BLaER1 treated with 17β-estradiol and CSF1 and Interleukin-3, amounts not matched to agents 10 nM and 100 nM (cell line): ENCODE measurements around the gene HTR3A.

ENCODE experiments used
- H3K27ac ChIP-seq, 11 experiments: shearing (Covaris generic); formaldehyde crosslinking; 2 replicates each; pipeline ENCODE4 v1.8.1; 2022
- H3K27me3 ChIP-seq, 11 experiments: shearing (Covaris generic); formaldehyde crosslinking; 2 replicates each; pipeline ENCODE4 v1.8.1; 2022
- H3K36me3 ChIP-seq, 11 experiments: shearing (Covaris generic); formaldehyde crosslinking; 2 replicates each; pipeline ENCODE4 v1.8.1; 2022
- H3K4me1 ChIP-seq, 10 experiments: shearing (Covaris generic); formaldehyde crosslinking; 2 replicates each; pipeline ENCODE4 v1.8.1; 2022
- H3K4me2 ChIP-seq, 11 experiments: shearing (Covaris generic); formaldehyde crosslinking; 2 replicates each; pipeline ENCODE4 v1.8.1; 2022
- H3K4me3 ChIP-seq, 10 experiments: shearing (Covaris generic); formaldehyde crosslinking; 2 replicates each; pipeline ENCODE4 v1.8.1; 2022
- H3K9ac ChIP-seq, 11 experiments: shearing (Covaris generic); formaldehyde crosslinking; 2 replicates each; pipeline ENCODE4 v1.8.1; 2022
- H3K9me3 ChIP-seq, 11 experiments: shearing (Covaris generic); formaldehyde crosslinking; replicated peaks in 1 of 11; 2 replicates each; pipeline ENCODE4 v1.8.1; 2022
- H4K20me1 ChIP-seq, 11 experiments: shearing (Covaris generic); formaldehyde crosslinking; 2 replicates each; pipeline ENCODE4 v1.8.1; 2022
- Cebpa-rat ChIP-seq, 11 experiments: shearing (Covaris generic); IDR thresholded peaks; 2 replicates each; pipeline ENCODE4 v1.8.1; 2022

The HTR3A gene

DNA sequence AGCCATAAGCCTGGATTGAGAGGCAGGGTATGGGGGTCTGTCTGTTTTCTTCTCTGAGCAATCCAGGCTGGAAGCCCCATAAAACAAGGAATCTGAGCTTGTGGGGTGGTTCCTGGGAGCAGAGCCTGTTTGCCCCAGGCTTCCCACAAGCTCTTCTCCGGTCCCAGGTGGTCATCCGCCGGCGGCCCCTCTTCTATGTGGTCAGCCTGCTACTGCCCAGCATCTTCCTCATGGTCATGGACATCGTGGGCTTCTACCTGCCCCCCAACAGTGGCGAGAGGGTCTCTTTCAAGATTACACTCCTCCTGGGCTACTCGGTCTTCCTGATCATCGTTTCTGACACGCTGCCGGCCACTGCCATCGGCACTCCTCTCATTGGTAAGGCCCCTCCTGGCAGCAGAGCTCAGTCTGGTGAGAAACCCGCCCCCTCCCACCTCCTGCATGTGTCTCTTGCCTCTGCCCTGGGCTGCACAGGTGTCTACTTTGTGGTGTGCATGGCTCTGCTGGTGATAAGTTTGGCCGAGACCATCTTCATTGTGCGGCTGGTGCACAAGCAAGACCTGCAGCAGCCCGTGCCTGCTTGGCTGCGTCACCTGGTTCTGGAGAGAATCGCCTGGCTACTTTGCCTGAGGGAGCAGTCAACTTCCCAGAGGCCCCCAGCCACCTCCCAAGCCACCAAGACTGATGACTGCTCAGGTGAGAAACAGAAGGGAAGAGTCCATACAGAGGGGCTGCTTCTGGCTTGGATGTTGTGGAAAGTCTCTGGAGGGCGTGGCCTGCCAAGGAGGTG is 11.6 kb downstream of the HTR3A start:
- no peak for TF ChIP-seq Cebpa-rat (IDR thresholded peaks at IDR 0.05)
- H3K4me2 ChIP-seq: no peak overlapping the region
- H3K36me3 ChIP-seq: no peaks in the 10 kb centered on the region
- no peaks in the 10 kb centered on the region for H3K4me1 ChIP-seq
- no peaks in the 10 kb centered on the region for H3K9me3 ChIP-seq
- no peak overlapping the region for H3K4me3 ChIP-seq
- H3K27ac ChIP-seq: no peak overlapping the region
- no peaks in the 10 kb centered on the region for H3K27me3 ChIP-seq
- H4K20me1 ChIP-seq: peaks cover 0 to 32% (median 0%) of the 10 kb centered on the region in 11 experiments; a peak in 6 of 22 replicates
- H3K9ac ChIP-seq: no peak overlapping the region

DNA sequence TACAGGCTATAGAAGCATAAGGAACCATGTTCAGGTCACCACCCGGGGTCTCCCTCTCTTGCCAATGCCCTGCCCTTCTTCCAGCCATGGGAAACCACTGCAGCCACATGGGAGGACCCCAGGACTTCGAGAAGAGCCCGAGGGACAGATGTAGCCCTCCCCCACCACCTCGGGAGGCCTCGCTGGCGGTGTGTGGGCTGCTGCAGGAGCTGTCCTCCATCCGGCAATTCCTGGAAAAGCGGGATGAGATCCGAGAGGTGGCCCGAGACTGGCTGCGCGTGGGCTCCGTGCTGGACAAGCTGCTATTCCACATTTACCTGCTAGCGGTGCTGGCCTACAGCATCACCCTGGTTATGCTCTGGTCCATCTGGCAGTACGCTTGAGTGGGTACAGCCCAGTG is 14.5 kb downstream of the HTR3A start:
- H3K9ac ChIP-seq: no peak overlapping the region
- H3K27me3 ChIP-seq: no peaks in the 10 kb centered on the region
- H4K20me1 ChIP-seq: peaks cover 0 to 58% (median 0%) of the 10 kb centered on the region in 11 experiments; a peak in 8 of 22 replicates
- H3K9me3 ChIP-seq: no peaks in the 10 kb centered on the region
- H3K4me3 ChIP-seq: no peak overlapping the region
- no peaks in the 10 kb centered on the region for H3K4me1 ChIP-seq
- no peak for TF ChIP-seq Cebpa-rat (IDR thresholded peaks at IDR 0.05)
- H3K4me2 ChIP-seq: no peak overlapping the region
- no peaks in the 10 kb centered on the region for H3K36me3 ChIP-seq
- no peak overlapping the region for H3K27ac ChIP-seq

DNA sequence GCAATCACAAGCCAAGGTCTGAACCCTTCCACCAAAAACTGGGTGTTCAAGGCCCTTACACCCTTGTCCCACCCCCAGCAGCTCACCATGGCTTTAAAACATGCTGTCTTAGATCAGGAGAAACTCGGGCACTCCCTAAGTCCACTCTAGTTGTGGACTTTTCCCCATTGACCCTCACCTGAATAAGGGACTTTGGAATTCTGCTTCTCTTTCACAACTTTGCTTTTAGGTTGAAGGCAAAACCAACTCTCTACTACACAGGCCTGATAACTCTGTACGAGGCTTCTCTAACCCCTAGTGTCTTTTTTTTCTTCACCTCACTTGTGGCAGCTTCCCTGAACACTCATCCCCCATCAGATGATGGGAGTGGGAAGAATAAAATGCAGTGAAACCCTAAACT is 15.0 kb downstream of the HTR3A start:
- no peak for TF ChIP-seq Cebpa-rat (IDR thresholded peaks at IDR 0.05)
- no peak overlapping the region for H3K27ac ChIP-seq
- H3K27me3 ChIP-seq: no peaks in the 10 kb centered on the region
- H3K9me3 ChIP-seq: no peaks in the 10 kb centered on the region
- H3K36me3 ChIP-seq: no peaks in the 10 kb centered on the region
- H3K4me1 ChIP-seq: no peaks in the 10 kb centered on the region
- H3K9ac ChIP-seq: no peak overlapping the region
- peaks cover 0 to 63% (median 0%) of the 10 kb centered on the region in 11 experiments; a peak in 8 of 22 replicates for H4K20me1 ChIP-seq
- H3K4me3 ChIP-seq: no peak overlapping the region
- H3K4me2 ChIP-seq: no peak overlapping the region

GRCh38 chr11:113991170-113991569 is 16.3 kb downstream of the HTR3A start:
- Histone ChIP-seq H3K4me2 (no peak overlapping the region), H3K4me3 (no peak overlapping the region), H3K36me3 (no peaks in the 10 kb centered on the region), H3K4me1 (no peaks in the 10 kb centered on the region), H3K27ac (no peak overlapping the region), H3K9ac (no peak overlapping the region), H4K20me1 (peaks cover 0 to 65% (median 3%) of the 10 kb centered on the region in 11 experiments; a peak in 8 of 22 replicates), H3K9me3 (no peaks in the 10 kb centered on the region), H3K27me3 (no peaks in the 10 kb centered on the region; a peak in 1 of 22 replicates)
- no peak for TF ChIP-seq Cebpa-rat (IDR thresholded peaks at IDR 0.05)

- H3K4me3 ChIP-seq: no peak overlapping the region
- H3K9me3 ChIP-seq: no peaks in the 10 kb centered on the region
- no peaks in the 10 kb centered on the region for H3K4me1 ChIP-seq
- no peak for TF ChIP-seq Cebpa-rat (IDR thresholded peaks at IDR 0.05)
- no peak overlapping the region for H3K4me2 ChIP-seq
- no peak overlapping the region for H3K9ac ChIP-seq
- H3K27ac ChIP-seq: no peak overlapping the region
- H3K27me3 ChIP-seq: no peaks in the 10 kb centered on the region; a peak in 1 of 22 replicates
- no peaks in the 10 kb centered on the region for H3K36me3 ChIP-seq
- peaks cover 0 to 62% (median 3%) of the 10 kb centered on the region in 11 experiments; a peak in 8 of 22 replicates for H4K20me1 ChIP-seq
These were observed 17.0 kb downstream of the HTR3A start for GRCh38 chr11:113991718-113992458.

DNA sequence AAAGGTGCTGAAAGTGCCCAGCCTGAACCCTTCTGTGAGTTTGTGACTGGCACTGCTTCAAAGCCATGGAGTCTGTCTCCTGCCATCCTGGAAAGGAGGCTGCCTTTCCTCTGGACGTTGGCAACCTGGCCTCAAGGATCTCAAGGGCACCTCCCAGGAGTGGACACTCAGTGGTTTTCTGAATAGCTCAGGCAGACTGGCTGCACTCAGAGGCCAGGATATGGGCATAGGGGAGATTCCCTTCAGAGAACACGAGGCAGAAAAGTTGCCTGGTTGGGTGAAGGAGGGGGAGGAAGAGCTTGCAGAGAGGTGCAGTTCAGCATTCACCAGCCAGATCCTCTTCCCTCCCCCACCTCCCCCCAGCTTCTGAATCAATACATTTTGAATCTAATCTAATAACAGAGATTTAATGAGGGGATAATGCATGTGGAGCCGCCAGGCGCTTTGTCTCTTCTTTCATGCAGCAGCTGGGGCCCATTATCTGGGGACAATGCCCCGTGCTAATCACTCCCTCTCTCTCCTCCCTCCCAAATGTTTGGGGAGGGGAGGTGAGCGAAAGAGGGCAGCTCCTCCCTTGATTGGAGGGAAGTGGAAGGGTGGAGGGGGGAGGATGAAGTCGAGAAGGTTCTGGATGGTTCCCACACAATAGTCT is 17.7 kb downstream of the HTR3A start:
- no peak for TF ChIP-seq Cebpa-rat (IDR thresholded peaks at IDR 0.05)
- no peak overlapping the region for H3K9ac ChIP-seq
- no peak overlapping the region for H3K4me2 ChIP-seq
- peaks cover 0 to 59% (median 3%) of the 10 kb centered on the region in 11 experiments; a peak in 8 of 22 replicates for H4K20me1 ChIP-seq
- no peaks in the 10 kb centered on the region for H3K4me1 ChIP-seq
- no peak overlapping the region for H3K4me3 ChIP-seq
- no peaks in the 10 kb centered on the region for H3K36me3 ChIP-seq
- no peaks in the 10 kb centered on the region for H3K9me3 ChIP-seq
- no peak overlapping the region for H3K27ac ChIP-seq
- no peaks in the 10 kb centered on the region; a peak in 1 of 22 replicates for H3K27me3 ChIP-seq

GRCh38 chr11:113994077-113994954 is 19.4 kb downstream of the HTR3A start:
- Histone ChIP-seq H3K27me3 (no peaks in the 10 kb centered on the region; a peak in 1 of 22 replicates), H3K27ac (no peak overlapping the region), H3K4me1 (peaks cover 0 to 5% (median 0%) of the 10 kb centered on the region in 10 experiments; a peak in 1 of 20 replicates), H3K4me2 (no peak overlapping the region), H3K9me3 (no peaks in the 10 kb centered on the region), H3K4me3 (no peak overlapping the region), H3K36me3 (no peaks in the 10 kb centered on the region), H4K20me1 (peaks cover 0 to 47% (median 3%) of the 10 kb centered on the region in 11 experiments; a peak in 8 of 22 replicates), H3K9ac (no peak overlapping the region)
- no peak for TF ChIP-seq Cebpa-rat (IDR thresholded peaks at IDR 0.05)

- no peaks in the 10 kb centered on the region for H3K36me3 ChIP-seq
- H3K9me3 ChIP-seq: no peaks in the 10 kb centered on the region
- no peak overlapping the region for H3K27ac ChIP-seq
- no peak overlapping the region for H3K9ac ChIP-seq
- no peak overlapping the region for H3K4me2 ChIP-seq
- H3K27me3 ChIP-seq: no peaks in the 10 kb centered on the region; a peak in 1 of 22 replicates
- H3K4me1 ChIP-seq: peaks cover 0 to 5% (median 0%) of the 10 kb centered on the region in 10 experiments; a peak in 1 of 20 replicates
- no peak for TF ChIP-seq Cebpa-rat (IDR thresholded peaks at IDR 0.05)
- H4K20me1 ChIP-seq: peaks cover 0 to 31% (median 0%) of the 10 kb centered on the region in 11 experiments; a peak in 6 of 22 replicates
- H3K4me3 ChIP-seq: no peak overlapping the region
These were observed 22.6 kb downstream of the HTR3A start for GRCh38 chr11:113997473-113997872.
